ENCODE results near the gene NDRG2.

NDRG2 gene

GRCh38 chr14:21024585-21025370 lies at the start of gene NDRG2:
Gene NDRG2, minus strand, starts transcription at chr14:21025061. Its CDS starts 1,746 bp downstream, at chr14:21023315.
- DNase-seq (ENCODE audit: low read depth in 2 of 2): no peak

DNA sequence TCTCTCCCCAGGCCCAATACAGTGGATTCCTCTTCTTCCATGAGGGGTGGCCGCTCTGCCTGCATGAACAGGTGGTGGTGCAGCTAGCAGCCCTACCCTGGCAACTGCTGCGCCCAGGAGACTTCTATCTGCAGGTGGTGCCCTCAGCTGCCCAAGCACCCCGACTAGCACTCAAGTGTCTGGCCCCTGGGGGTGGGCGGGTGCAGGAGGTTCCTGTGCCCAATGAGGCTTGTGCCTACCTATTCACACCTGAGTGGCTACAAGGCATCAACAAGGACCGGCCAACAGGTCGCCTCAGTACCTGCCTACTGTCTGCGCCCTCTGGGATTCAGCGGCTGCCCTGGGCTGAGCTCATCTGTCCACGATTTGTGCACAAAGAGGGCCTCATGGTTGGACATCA lies 49.1 kb upstream of the NDRG2 start:
- no peak for DNase-seq (ENCODE audit: low read depth in 2 of 2)

DNA sequence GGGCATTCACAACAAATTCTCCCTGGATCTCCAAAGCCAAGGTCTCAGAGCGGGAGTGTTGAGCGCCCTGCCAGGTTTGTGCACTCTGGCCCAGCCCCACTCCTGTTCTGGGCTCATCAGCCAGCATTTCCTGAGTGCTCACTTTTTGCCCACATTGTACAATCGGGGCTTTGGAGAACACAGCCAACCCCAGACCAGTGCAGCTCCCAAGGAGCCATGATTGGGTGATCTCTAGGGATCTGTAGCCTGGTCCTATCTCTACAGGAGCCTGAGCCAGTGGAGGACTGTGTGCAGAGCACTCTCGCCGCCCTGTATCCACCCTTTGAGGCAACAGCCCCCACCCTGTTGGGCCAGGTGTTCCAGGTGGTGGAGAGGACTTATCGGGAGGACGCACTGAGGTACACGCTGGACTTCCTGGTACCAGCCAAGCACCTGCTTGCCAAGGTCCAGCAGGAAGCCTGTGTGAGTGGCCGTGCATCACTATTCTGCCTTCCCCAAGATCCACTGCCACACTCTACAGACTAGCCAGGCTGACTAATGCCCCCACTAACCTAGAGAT lies 48.0 kb upstream of the NDRG2 start:
- no peak for DNase-seq (ENCODE audit: low read depth in 2 of 2)

DNA sequence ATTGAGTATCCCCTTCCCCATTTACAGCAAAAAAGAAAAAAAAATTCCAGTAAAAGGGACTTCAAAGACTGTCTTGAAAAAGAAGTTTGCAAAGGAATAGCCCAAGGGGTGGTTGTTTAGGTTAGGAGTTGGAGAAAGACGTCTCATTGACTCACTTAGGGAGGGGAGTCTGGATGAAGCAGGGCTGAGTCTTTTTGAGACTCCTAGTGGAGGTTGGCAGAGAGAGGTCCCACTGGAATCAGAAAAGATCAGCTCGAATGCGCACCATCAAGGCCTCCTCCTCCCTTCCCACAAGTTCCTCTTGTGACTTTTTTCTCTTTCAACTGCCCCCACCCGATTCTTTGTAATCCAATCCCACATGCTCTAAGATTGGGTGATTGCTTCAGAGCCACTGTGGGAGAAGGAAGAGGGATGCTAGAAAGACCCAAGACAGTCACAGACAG lies 47.2 kb upstream of the NDRG2 start:
- peak; percentile 57 to 64 for DNase-seq (ENCODE audit: low read depth in 2 of 2)

- peak; percentile 89 to 92 for DNase-seq (ENCODE audit: low read depth in 2 of 2)
These were observed 46.6 kb upstream of the NDRG2 start for GRCh38 chr14:21071225-21072030.

DNA sequence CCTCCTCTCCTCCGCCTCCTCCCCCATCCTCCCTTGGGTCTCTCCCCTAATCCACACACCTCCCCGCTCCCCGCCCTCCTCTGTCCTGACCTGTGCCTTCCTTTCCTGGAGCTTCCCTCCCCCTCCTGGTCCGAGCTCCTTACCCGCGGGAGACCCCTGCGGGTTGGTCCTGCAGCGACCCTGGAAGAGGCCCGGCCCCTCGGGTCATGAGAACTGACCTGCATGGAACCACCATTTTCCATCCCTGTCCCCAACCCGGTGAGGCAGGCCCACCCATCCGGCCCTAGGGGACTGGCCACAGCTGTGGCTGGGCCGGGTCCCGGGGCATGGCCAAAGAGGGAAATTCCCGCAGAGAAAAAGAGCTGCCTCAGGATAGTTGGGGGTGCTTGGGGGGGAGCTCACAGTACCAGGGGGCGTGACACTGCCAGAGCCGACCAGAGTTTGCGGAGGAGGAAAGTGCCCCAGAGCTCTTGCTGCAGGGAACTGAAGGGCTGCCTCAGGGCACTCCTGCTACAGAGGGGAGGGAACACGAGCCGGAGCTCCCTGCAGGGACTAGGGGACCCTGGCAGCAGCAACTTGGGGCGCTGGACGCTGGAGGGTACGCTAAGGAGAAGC lies 45.9 kb upstream of the NDRG2 start:
- DNase-seq (ENCODE audit: low read depth in 2 of 2): no peak

DNA sequence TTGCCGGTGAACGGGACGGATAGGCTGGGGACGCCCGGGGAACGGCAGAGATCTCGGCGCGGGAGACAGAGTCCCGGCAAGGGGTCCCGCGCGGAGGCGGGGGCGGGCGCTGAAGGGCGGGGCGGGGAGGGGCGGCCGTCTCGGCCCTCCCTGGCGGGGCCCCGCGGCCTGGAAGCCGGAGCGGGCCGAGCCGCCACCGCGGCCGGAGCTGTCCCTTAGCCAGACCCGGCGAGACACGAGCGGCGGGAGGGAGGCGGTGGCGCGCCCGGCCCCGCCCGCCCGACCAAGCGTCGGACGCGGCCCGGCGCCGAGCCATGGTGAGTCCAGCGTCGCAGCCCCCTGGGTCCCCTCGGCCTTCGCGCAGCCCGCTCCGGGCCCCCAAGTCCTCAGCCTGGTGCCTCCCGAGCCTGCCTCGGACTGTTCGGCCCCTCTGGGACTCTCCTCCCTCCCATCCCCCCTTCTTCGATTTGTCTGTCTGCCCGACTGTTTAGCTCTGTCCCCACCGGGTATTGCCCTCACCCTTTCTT lies 45.3 kb upstream of the NDRG2 start, which contains the start of gene ARHGEF40:
ARHGEF40 (plus strand) TSS at position 222 of the 527 bp plus-strand sequence; CDS start at position 315, 93 bp downstream.
- DNase-seq (ENCODE audit: low read depth in 2 of 2): no peak

- DNase-seq (ENCODE audit: low read depth in 2 of 2): no peak
These were observed 44.7 kb upstream of the NDRG2 start for GRCh38 chr14:21069388-21070082.

GRCh38 chr14:21068521-21069387 lies 43.9 kb upstream of the NDRG2 start:
- no peak for DNase-seq (ENCODE audit: low read depth in 2 of 2)

- no peak for DNase-seq (ENCODE audit: low read depth in 2 of 2)
These were observed 42.1 kb upstream of the NDRG2 start for GRCh38 chr14:21066882-21067502.

DNA sequence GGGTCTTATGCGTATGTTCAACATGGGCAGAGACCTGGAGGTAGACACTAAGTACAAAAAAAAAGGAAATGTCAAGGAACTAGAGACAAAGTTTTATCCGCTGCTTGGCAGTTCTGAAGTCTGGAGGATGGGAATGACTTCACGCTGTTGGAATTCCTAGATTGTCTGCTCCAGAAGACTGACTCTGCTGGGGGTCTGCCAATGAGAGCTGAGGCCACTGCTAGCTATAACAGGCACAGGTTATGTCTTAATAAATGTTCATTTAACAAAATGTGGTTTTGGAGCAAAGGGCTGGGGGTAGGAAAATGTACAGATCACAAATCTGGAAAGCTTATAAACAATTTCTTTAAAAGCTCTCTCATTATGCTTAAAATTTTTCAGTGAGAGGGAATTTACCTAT lies 38.6 kb upstream of the NDRG2 start:
- peak; percentile 76 to 77 for DNase-seq (ENCODE audit: low read depth in 2 of 2)

- no peak for DNase-seq (ENCODE audit: low read depth in 2 of 2)
These were observed 36.4 kb upstream of the NDRG2 start for GRCh38 chr14:21061347-21061668.

GRCh38 chr14:21060614-21061346 lies 35.9 kb upstream of the NDRG2 start:
- DNase-seq (ENCODE audit: low read depth in 2 of 2): no peak

DNA sequence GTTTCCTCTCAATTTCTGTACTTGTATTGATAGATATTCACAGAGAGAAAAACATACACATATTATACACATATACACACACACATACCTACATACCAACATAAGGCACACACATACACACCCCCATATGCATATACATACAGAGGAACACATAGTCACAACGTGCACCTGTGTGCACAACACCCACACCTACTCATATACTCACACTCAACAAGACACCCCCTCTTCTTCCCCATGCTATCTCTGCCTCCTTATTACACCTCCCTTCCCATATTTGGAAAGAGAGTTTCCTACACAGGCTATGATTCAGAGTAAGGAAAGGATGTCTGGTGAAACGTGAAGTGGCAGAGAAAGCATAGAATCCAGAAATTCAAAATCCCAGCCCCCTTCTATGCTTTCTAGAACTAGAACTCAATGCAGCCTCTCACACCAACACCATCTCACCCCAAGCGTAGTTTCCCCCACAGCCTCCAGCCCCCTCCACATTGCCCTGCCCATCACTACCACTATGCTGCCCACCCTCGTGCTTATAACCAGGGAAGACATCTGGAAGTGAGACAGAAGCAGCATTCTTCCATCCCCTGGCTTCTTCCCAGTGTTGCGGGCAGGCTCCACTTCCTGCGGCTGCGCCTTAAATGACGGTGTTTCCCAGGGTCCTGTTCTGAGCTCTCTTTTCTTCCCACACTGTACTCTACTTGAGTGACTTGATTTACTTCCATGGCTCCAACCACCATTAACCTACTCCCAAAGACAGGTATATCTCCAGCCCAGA lies 35.2 kb upstream of the NDRG2 start:
- DNase-seq (ENCODE audit: low read depth in 2 of 2): no peak

GRCh38 chr14:21058903-21059302 lies 34.0 kb upstream of the NDRG2 start:
- no peak for DNase-seq (ENCODE audit: low read depth in 2 of 2)

DNA sequence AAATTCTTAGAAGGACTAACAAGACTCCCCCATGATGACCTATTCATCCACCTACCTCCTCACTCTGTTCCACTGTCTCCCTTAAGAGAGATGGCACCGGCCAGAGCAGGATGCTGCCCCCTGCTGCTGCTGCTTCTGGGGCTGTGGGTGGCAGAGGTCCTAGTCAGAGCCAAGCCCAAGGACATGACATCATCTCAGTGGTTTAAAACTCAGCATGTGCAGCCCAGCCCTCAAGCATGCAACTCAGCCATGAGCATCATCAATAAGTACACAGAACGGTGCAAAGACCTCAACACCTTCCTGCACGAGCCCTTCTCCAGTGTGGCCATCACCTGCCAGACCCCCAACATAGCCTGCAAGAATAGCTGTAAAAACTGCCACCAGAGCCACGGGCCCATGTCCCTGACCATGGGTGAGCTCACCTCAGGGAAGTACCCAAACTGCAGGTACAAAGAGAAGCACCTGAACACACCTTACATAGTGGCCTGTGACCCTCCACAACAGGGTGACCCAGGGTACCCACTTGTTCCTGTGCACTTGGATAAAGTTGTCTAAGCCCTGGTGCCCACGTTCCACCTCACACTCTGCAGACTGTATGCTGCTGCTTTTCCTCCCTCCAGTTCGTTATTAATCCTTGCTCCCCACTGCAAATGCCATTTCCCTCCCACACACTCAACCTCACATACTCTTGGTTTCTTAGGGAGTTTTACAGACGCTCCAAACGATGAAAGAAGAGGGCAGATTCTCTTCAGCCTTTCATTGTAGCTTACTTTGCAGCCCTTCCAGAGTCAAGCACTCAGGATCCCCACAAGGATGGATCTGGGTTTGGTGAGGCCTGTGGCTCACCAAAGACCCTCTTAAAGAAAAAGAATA lies 33.2 kb upstream of the NDRG2 start, which contains the start of gene RNASE8:
RNASE8 (plus strand) TSS at position 20 of the 873 bp plus-strand sequence; CDS start at position 91, 71 bp downstream.
- DNase-seq (ENCODE audit: low read depth in 2 of 2): no peak

- no peak for DNase-seq (ENCODE audit: low read depth in 2 of 2)
These were observed 31.8 kb upstream of the NDRG2 start for GRCh38 chr14:21056520-21057163.

All from fibroblast of skin of left quadriceps (primary cell).